SH-SY5Y (cell line): ENCODE data around the gene APEH.

ENCODE experiments used
- GATA2 ChIP-seq: IDR thresholded peaks from 2 replicates; pipeline ENCODE4 v1.6.1; 2011; ENCODE audit warnings: mild to moderate bottlenecking, low read depth, low read length
- GATA3 ChIP-seq: IDR thresholded peaks from 2 replicates; pipeline ENCODE4 v1.6.1; 2011; ENCODE audit warnings: low read depth, mild to moderate bottlenecking, low read length, moderate library complexity

- TF ChIP-seq GATA2 (no peak), GATA3 (no peak)
Measured at GRCh38 chr3:49717959-49718857, 44.1 kb downstream of the APEH start.
